ENCODE measurements around the gene MYADM.

DNA sequence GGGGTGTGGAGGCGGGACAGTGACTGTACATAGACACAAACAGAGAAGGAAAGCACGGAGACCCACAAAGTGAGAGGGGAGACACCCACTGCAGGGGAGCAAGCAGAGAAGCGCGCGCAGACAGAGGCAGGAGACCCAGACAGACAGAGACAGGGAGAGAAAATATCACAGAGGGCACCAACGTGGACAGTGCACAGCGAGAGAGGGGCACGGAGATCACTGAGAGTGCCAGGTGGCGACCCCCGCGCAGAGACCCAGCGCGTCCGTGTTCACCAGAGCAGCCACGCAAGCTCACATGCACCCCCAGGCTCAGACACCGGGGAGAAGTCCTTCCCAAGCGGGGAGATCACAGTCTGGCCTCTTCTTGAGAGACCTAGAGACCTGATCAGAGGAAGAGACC is 40.0 kb downstream of the MYADM start:
- TF ChIP-seq, protein P1, sequence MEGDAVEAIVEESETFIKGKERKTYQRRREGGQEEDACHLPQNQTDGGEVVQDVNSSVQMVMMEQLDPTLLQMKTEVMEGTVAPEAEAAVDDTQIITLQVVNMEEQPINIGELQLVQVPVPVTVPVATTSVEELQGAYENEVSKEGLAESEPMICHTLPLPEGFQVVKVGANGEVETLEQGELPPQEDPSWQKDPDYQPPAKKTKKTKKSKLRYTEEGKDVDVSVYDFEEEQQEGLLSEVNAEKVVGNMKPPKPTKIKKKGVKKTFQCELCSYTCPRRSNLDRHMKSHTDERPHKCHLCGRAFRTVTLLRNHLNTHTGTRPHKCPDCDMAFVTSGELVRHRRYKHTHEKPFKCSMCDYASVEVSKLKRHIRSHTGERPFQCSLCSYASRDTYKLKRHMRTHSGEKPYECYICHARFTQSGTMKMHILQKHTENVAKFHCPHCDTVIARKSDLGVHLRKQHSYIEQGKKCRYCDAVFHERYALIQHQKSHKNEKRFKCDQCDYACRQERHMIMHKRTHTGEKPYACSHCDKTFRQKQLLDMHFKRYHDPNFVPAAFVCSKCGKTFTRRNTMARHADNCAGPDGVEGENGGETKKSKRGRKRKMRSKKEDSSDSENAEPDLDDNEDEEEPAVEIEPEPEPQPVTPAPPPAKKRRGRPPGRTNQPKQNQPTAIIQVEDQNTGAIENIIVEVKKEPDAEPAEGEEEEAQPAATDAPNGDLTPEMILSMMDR (IDR thresholded peaks at IDR 0.05; ENCODE audit: insufficient read depth, low read length) = no peak
- TF ChIP-seq POLR2AphosphoS5 (IDR thresholded peaks at IDR 0.05; ENCODE audit: low read depth) (no peak), SPI1 (IDR thresholded peaks at IDR 0.05; ENCODE audit: borderline replicate concordance, low read depth) (no peak), GABPA (IDR thresholded peaks at IDR 0.05; ENCODE audit: low read depth) (no peak)
- TF ChIP-seq, protein P2, sequence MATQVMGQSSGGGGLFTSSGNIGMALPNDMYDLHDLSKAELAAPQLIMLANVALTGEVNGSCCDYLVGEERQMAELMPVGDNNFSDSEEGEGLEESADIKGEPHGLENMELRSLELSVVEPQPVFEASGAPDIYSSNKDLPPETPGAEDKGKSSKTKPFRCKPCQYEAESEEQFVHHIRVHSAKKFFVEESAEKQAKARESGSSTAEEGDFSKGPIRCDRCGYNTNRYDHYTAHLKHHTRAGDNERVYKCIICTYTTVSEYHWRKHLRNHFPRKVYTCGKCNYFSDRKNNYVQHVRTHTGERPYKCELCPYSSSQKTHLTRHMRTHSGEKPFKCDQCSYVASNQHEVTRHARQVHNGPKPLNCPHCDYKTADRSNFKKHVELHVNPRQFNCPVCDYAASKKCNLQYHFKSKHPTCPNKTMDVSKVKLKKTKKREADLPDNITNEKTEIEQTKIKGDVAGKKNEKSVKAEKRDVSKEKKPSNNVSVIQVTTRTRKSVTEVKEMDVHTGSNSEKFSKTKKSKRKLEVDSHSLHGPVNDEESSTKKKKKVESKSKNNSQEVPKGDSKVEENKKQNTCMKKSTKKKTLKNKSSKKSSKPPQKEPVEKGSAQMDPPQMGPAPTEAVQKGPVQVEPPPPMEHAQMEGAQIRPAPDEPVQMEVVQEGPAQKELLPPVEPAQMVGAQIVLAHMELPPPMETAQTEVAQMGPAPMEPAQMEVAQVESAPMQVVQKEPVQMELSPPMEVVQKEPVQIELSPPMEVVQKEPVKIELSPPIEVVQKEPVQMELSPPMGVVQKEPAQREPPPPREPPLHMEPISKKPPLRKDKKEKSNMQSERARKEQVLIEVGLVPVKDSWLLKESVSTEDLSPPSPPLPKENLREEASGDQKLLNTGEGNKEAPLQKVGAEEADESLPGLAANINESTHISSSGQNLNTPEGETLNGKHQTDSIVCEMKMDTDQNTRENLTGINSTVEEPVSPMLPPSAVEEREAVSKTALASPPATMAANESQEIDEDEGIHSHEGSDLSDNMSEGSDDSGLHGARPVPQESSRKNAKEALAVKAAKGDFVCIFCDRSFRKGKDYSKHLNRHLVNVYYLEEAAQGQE (IDR thresholded peaks at IDR 0.05; ENCODE audit: insufficient replicate concordance, low read depth) = no peak
